ENCODE data around the gene ADAM12.

ADAM12 gene

GRCh38 chr10:126394948-126395347, 6.7 kb upstream of the ADAM12 start:
- TF ChIP-seq CTCF (IDR thresholded peaks at IDR 0.05), result no peak
- no peak overlapping the region for H3K4me3 ChIP-seq (ENCODE audit: low read depth in 1 of 2, low read length in 1 of 2)
- no peaks in the 10 kb centered on the region for H3K4me1 ChIP-seq (ENCODE audit: control insufficient read depth in 1 of 2, insufficient read depth in 1 of 2, low read depth in 1 of 2, low read length in 1 of 2)
- H3K27ac ChIP-seq, result no peak overlapping the region
- H3K27me3 ChIP-seq, result peaks cover 19% of the 10 kb centered on the region
- no peaks in the 10 kb centered on the region for H3K9me3 ChIP-seq
- no peaks in the 10 kb centered on the region for H3K36me3 ChIP-seq

- Histone ChIP-seq H3K27ac (no peak overlapping the region), H3K27me3 (peaks cover 38% of the 10 kb centered on the region), H3K4me3 (ENCODE audit: low read depth in 1 of 2, low read length in 1 of 2) (no peak overlapping the region), H3K9me3 (no peaks in the 10 kb centered on the region), H3K4me1 (ENCODE audit: control insufficient read depth in 1 of 2, insufficient read depth in 1 of 2, low read depth in 1 of 2, low read length in 1 of 2) (no peaks in the 10 kb centered on the region), H3K36me3 (no peaks in the 10 kb centered on the region)
- no peak for TF ChIP-seq CTCF (IDR thresholded peaks at IDR 0.05)
Measured at GRCh38 chr10:126393076-126393475, 4.8 kb upstream of the ADAM12 start.

GRCh38 chr10:126392469-126392868, 4.2 kb upstream of the ADAM12 start:
- H3K27ac ChIP-seq, result no peak overlapping the region
- no peak overlapping the region for H3K4me3 ChIP-seq (ENCODE audit: low read depth in 1 of 2, low read length in 1 of 2)
- peaks cover 44% of the 10 kb centered on the region for H3K27me3 ChIP-seq
- no peak for TF ChIP-seq CTCF (IDR thresholded peaks at IDR 0.05)
- H3K9me3 ChIP-seq, result no peaks in the 10 kb centered on the region
- no peaks in the 10 kb centered on the region for H3K36me3 ChIP-seq
- H3K4me1 ChIP-seq (ENCODE audit: control insufficient read depth in 1 of 2, insufficient read depth in 1 of 2, low read depth in 1 of 2, low read length in 1 of 2), result no peaks in the 10 kb centered on the region

- Histone ChIP-seq H3K27me3 (peaks cover 48% of the 10 kb centered on the region), H3K27ac (no peak overlapping the region), H3K36me3 (no peaks in the 10 kb centered on the region), H3K4me1 (ENCODE audit: control insufficient read depth in 1 of 2, insufficient read depth in 1 of 2, low read depth in 1 of 2, low read length in 1 of 2) (no peaks in the 10 kb centered on the region), H3K9me3 (no peaks in the 10 kb centered on the region), H3K4me3 (ENCODE audit: low read depth in 1 of 2, low read length in 1 of 2) (no peak overlapping the region)
- no peak for TF ChIP-seq CTCF (IDR thresholded peaks at IDR 0.05)
Measured at GRCh38 chr10:126392068-126392467, 3.8 kb upstream of the ADAM12 start.

GRCh38 chr10:126391192-126391885, 3.1 kb upstream of the ADAM12 start:
- no peak overlapping the region for H3K4me3 ChIP-seq (ENCODE audit: low read depth in 1 of 2, low read length in 1 of 2)
- H3K27me3 ChIP-seq, result peaks cover 56% of the 10 kb centered on the region
- H3K36me3 ChIP-seq, result no peaks in the 10 kb centered on the region
- TF ChIP-seq CTCF (IDR thresholded peaks at IDR 0.05), result no peak
- H3K27ac ChIP-seq, result no peak overlapping the region
- no peaks in the 10 kb centered on the region for H3K9me3 ChIP-seq
- no peaks in the 10 kb centered on the region for H3K4me1 ChIP-seq (ENCODE audit: control insufficient read depth in 1 of 2, insufficient read depth in 1 of 2, low read depth in 1 of 2, low read length in 1 of 2)

All from neutrophil (primary cell).